HG03095 (cell line): ENCODE results near the gene PDZRN4.
A peak's percentile ranks its signal among the peaks of the same experiment; 100 is the strongest.
"Not testable (repeated sequence)": the region's sequence is repeated elsewhere in the genome, so short reads cannot be mapped to it uniquely, and the experiment has no call there.

Source experiments
- ATAC-seq: cut with Tn5 transposase; IDR thresholded peaks from one replicate; pipeline ENCODE4 v1.9.1; 2021; ENCODE audit warnings: moderate library complexity; ENCODE audit not compliant: unreplicated experiment

PDZRN4 gene

GRCh38 chr12:41504976-41505375 is 316.9 kb downstream of the PDZRN4 start:
- no peak for ATAC-seq

DNA sequence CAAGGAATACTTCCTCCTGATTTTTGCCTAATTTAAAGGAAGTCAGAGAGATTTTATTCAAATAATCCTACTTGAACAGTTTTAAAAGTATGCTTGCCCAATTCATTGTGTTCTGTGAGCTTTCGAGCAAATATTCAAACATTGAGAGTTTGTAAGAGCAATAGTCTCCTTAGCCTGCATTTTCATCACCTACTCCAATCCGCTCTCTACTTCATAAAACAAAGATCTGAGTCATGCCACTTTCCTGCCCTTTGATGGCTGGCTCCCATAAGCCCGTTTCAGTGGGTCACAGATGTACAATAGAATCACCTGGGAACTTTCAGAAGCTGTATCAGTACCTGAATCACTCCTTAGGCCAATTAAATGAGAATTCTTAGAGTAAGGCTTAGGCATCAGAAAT is 319.2 kb downstream of the PDZRN4 start:
- ATAC-seq, result no peak

GRCh38 chr12:41509271-41510055 is 321.3 kb downstream of the PDZRN4 start:
- no peak for ATAC-seq

DNA sequence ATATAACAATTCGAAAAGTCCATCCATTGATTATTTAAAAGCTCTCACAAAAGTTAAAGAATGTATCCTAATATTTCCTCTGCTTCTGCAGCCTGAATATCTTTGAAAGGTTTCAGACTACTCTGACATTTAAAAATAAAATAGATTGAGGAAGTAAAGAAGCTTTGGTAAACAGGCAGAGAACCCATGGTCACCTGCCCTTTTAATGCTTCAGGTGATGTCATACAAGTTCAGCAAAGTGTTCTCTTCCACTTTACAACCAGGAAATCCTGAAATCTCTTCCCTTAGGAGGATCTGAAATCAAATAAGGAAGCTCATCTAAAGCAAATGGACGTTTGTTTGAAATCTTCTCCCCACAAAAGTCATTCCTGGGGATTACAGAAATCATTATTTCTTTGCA is 322.4 kb downstream of the PDZRN4 start:
- no peak for ATAC-seq

DNA sequence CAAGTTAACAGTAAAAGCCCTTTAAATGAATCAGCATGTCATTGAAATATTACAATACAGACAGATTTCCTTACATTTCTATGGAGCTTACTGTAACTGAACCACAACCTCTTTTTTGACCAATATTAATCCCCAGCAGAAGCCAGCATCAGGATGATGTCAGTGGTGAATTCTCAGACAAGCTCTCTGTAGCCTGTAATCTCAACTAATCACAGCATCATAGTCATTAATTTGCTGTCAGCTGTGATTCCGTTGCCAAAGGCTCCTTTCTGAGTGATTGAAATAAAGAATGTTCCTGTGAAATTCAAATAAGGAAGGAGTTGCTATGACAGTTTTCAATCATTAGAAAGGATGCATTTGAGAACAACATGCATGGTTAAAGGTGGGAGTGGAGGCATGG is 323.1 kb downstream of the PDZRN4 start:
- ATAC-seq, result no peak

DNA sequence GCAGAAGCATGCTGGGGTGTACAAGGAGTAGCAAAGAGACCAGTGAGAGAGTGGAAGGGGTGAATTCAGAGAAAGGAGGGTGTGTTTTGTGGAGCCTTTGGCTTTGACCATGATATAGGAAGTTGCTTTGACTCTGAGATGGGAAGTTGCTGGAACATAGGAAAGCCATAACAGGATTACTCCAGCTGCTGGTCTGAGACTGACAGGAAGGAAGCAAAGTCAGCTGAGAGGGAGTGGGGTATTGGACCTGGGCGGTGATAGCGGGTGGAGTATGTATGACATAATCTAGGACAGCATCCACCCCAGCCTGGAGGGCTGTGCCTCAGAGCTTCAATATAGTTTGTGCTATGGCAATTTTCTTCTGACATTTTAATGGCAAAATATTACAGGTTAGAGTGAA is 324.4 kb downstream of the PDZRN4 start:
- no peak for ATAC-seq

- ATAC-seq, result no peak
These were observed 326.1 kb downstream of the PDZRN4 start for GRCh38 chr12:41514021-41514777.

GRCh38 chr12:41514907-41515306 is 326.8 kb downstream of the PDZRN4 start:
- ATAC-seq, result no peak

DNA sequence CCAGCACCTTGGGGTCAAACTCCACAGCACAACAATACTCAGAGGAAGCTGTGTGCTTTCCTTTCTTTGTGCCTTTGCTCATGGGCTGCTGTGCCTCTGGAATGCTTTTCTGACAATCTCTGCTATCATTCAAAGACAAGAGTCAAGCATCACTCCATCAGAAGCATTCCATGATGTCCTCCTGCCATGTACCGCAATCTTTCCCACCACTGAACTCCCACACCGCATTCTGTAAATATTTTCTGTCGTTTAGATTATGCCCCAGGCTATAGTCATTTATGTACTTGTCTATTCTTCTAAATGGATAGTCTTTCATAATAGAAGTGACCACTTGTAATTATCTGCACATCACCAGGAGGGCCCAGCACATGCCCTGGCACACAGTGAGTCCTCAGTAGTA is 327.8 kb downstream of the PDZRN4 start:
- ATAC-seq, result no peak

DNA sequence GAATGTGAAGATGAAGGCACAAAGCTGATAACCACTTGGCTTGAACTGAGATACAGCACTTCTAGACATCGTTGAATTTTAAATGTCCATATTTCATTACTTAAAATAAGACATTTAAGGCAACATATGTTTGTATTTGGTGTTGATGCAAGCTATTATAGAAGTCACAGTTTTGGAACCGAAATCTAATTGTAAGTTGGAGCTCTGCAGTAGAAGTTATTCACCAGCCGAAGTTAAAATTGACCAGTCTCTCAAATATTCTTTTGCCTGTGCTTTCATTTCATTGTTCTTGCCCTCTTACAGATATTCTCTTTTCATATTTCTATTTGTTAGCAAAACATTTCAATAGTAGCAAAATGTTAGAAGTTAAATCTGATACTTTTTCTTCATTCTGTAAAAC is 332.7 kb downstream of the PDZRN4 start:
- ATAC-seq, result no peak

DNA sequence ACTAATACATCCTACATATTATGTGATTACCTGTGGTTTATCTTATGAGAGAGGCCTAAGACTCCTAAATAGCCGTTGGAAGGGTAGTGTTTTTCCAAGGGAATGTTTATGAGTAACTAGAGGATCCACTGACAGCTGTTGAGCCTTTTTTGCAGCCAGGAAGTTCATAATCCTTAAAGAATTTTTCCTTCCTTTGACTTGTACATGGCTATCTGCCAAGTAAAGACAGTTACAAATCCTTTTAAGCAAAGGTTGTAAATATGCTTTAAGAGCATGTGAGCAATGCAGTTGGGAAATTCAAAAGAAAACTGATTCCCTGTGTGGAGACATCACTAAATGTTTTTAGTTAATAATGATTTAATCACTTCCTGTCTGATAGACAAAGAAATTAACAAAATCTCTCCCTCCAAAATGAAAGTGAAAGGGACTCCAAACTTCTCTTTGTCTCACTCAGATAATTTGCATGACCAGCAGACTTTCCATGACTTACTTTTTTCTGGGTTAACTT is 333.8 kb downstream of the PDZRN4 start:
- peak; percentile 65 for ATAC-seq

- ATAC-seq, result no peak
These were observed 338.9 kb downstream of the PDZRN4 start for GRCh38 chr12:41527062-41527461.

- ATAC-seq, result no peak
These were observed 339.5 kb downstream of the PDZRN4 start for GRCh38 chr12:41527534-41528116.

GRCh38 chr12:41528874-41529273 is 340.8 kb downstream of the PDZRN4 start:
- ATAC-seq, result no peak

DNA sequence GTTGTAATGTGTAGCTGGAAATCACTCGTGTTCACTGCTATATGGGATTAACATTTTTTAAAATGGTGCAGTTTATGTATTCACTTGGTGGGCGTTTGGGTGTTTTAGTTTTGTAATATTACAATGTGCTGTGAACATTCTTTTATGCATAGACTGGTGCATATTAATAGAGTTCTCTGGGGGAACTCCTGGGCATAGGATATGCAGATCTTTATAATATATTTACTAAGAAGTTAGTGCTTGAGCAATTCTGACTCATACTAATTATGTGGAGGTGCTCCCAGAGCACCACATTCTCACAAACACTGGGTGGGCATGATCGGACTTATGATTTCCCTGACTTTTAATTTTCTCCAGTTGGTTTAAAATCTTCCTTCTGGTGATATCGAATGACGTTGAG is 342.3 kb downstream of the PDZRN4 start:
- no peak for ATAC-seq

DNA sequence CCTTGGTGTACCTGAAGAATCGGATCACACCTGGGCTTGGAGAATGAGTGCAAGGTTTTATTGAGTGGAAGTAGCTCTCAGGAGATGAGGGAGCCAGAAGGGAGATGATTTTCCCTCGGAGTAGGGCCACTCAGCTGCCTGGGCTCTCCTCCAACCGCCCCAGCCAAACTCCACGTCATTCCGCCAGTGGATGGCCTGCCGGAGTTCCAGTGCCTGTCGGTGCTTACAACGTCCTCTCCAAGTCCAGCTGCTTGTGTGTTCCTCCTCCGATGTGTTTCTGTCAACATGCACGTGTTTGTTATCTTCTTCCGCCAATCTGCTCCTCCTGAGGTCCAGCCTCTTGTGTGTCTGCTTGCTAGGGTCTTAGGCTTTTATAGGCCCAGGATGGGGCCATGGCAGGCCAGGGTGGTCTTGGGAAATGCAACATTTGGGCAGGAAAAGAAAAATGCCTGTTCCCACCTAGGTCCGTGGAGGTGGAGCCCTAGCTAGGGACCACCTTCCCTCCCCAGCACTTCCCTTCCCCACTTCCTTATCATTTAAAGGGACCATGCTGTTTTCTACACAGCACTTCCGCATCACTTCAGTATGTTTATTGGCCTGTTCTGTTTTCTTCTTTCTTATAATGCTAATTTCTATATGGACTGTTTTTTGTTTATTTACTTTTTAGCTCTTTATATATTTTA is 343.2 kb downstream of the PDZRN4 start:
- no peak for ATAC-seq

- ATAC-seq, result no peak
These were observed 344.0 kb downstream of the PDZRN4 start for GRCh38 chr12:41532072-41532471.

GRCh38 chr12:41536813-41537490 is 348.8 kb downstream of the PDZRN4 start:
- ATAC-seq, result no peak

GRCh38 chr12:41537522-41537921 is 349.4 kb downstream of the PDZRN4 start:
- ATAC-seq, result no peak

- no peak for ATAC-seq
These were observed 357.6 kb downstream of the PDZRN4 start for GRCh38 chr12:41545761-41546160.

GRCh38 chr12:41547071-41547470 is 359.0 kb downstream of the PDZRN4 start:
- ATAC-seq, result not testable (repeated sequence)
